RWPE1 (cell line): Measurements from ENCODE around the gene SDK2.

ENCODE experiments used
- CTCF ChIA-PET: fragments of 350-600 bp; sonication (Branson Sonifier 250); formaldehyde crosslinking; extraction: SDS; loops from one replicate; lab custom pipeline; 2021; lab: Yijun Ruan, JAX
- POLR2A ChIA-PET: fragments of 400-600 bp; formaldehyde crosslinking; extraction: SDS; loops from one replicate; lab custom pipeline; 2020; ENCODE audit warnings: antibody characterized with exemption; ENCODE audit not compliant: low non-redundant PET; lab: Yijun Ruan, JAX
- DNase-seq: peaks from one replicate; pipeline ENCODE4 v3.0.0; 2012; ENCODE audit warnings: low spot score
- H3K27ac ChIP-seq: fragments of 450-650 bp; 2 replicates; pipeline ENCODE4 v1.5.1; 2017
- CTCF ChIP-seq: fragments of 450-650 bp; conservative IDR thresholded peaks from 2 replicates; pipeline ENCODE4 v1.5.1; 2017; ENCODE audit warnings: low read depth, mild to moderate bottlenecking

Gene SDK2

DNA sequence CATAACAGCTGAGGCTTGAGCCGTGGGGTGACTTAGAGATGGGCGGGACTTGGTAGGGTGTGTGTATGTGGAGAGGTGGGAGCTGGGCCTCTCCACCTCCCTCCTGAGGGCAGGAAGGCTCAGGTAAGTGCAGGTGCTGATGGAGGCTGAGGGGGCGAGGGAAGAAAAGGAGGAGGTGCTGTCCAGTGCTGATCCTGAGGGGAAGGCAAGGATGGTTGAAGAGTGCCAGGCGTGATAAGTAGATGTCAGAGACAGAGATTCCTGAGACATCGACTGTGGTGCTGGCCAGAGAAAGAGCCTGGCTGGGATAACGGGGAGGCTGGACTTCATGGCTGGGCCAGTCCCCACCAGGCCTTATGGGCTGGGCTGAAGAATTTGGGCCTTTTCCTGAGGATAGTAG is 159.1 kb downstream of the SDK2 start:
- no peak for TF ChIP-seq CTCF
- H3K27ac ChIP-seq, result no peak overlapping the region
- no peak for DNase-seq
- ChIA-PET CTCF (interaction anchor here (0.7 kb wide), 1 partner anchor 132 kb away, joined by 4 read pairs; no protein-coding TSS in a partner anchor), POLR2A (no interaction called here)

GRCh38 chr17:73482894-73483293 is 161.4 kb downstream of the SDK2 start:
- no peak overlapping the region for H3K27ac ChIP-seq
- TF ChIP-seq CTCF, result no peak
- no peak for DNase-seq
- ChIA-PET POLR2A (no interaction called here), CTCF (no interaction called here)

DNA sequence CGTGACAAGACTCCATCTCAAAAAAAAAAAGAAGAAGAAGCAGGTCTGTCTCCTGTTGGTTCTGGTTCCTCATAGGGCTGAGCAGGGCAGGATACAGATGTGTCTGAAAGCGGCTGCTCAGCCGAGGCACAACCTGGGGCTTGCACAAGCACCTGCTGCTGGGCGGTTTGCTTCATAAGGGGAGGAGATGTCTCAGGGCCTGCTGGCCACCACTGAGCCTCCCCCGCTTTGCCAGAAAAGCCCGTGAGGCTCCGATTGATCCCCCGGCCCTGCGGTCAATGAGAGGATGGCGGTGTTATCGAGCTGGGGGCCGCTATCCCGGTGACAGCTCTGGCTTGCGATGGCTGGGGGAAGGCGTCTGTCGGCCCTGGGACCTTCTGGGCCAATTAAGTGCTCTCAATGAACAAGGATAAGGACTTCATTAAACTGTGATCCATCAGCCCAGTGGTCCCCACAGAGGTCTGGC is 162.0 kb downstream of the SDK2 start:
- DNase-seq, result no peak
- no peak for TF ChIP-seq CTCF
- ChIA-PET POLR2A (no interaction called here), CTCF (no interaction called here)
- H3K27ac ChIP-seq, result no peak overlapping the region

DNA sequence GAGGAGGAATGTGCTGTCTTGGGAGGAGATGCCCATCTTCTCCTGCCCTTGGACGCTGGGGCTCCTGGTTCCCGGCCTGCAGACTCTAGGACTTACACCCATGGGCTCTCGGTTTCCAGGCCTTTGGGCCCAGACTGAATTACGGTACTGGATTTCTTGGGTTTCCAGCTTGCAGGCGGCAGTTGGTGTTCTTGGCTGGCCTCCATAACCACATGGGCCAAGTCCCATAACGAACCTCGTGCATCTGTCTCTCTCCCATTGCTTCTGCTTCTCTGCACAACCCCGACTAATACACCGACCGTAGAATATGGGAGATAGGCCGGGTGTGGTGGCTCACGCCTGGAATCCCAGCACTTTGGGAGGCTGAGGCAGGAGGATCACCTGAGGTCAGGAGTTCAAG is 162.6 kb downstream of the SDK2 start:
- ChIA-PET POLR2A (no interaction called here), CTCF (no interaction called here)
- H3K27ac ChIP-seq, result no peak overlapping the region
- no peak for DNase-seq
- no peak for TF ChIP-seq CTCF

- ChIA-PET POLR2A (no interaction called here), CTCF (no interaction called here)
- DNase-seq, result no peak
- no peak for TF ChIP-seq CTCF
- H3K27ac ChIP-seq, result no peak overlapping the region
Observed at GRCh38 chr17:73480740-73481139, 163.5 kb downstream of the SDK2 start.

- ChIA-PET POLR2A (no interaction called here), CTCF (no interaction called here)
- no peak for TF ChIP-seq CTCF
- no peak overlapping the region for H3K27ac ChIP-seq
- DNase-seq, result no peak
Observed at GRCh38 chr17:73478768-73479424, 165.3 kb downstream of the SDK2 start.
